Hematopoietic multipotent progenitor cell treated with erythropoietin and hydrocortisone succinate and interleukin-3 and kit ligand, for 15 days (in vitro differentiated cells): ENCODE measurements around the gene AHNAK2.

ENCODE experiments used
- DNase-seq: peaks from one replicate; pipeline ENCODE4 v3.0.0-alpha.2; 2015; ENCODE audit warnings: low spot score

The AHNAK2 gene

DNA sequence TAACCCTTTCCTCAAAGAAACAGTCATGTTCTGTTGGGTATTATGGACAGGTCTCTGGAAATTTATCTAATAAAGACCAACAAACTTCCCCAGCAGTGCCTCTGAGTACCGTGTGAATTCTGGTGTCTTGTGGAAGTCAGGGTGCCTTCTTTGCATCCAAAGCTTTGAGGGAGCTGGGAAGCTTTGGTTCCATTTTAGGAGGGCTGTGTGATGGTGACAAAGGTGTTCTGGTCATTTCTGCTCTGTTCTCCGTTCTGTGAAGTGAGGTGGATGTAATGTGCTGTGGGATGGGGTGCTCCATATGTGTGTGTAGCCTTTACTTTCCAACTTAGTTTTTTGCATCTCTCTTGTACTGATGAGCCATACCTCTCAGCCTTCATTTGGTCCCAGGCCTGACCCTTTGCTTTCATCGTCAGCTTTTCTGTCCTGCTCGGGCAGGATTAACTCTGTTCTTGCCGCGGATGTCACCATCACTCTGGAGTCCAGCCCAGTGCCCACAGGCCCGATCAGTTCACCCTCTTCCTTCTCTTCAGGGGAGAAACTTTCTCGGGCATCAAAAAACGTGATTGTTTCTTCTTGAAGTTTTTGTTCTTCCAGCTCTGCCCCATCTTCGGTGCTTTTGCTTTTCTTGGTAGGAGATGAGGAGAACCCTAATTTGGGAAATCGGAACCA, 40.3 kb downstream of the AHNAK2 start:
- DNase-seq: no peak

- DNase-seq: no peak
These were observed 41.0 kb downstream of the AHNAK2 start for GRCh38 chr14:104937161-104937560.

DNA sequence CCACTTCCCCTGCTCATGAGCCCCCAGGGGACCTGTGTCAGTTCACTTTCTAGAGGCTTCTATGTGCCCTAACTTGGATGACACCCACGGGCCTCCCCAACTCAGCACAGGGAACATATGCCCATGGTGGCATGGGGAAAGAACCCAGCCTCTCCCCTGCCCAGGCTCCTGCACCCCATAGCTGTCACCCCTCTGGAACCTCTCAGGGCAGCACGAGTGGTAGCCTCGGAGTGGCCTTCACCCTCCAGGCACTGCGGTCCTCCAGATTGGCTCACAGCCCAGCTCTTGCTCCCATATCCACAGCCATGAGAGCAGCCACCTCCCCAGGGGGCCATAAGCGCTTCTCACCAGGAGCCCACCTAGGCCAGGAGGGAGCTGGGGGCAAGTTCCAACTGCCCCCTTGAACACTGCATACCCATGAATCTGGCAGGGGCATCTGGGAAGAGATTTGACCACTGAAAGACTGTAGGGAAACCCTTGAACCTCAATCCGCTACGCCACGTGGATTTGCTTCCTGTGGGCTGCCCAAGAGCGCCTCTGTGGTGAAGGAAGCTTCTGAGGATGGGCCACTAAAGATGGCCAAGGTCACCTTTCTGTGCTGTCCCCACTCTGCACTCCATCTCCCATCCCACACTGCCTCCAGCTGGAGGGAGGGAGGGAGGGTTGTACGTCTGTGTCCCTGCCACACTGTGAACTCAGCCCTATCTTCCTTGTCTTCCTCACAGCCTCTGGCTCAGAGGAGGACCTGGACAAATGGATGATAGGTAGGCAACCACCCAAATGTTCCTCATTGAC, 41.6 kb downstream of the AHNAK2 start:
- no peak for DNase-seq

DNA sequence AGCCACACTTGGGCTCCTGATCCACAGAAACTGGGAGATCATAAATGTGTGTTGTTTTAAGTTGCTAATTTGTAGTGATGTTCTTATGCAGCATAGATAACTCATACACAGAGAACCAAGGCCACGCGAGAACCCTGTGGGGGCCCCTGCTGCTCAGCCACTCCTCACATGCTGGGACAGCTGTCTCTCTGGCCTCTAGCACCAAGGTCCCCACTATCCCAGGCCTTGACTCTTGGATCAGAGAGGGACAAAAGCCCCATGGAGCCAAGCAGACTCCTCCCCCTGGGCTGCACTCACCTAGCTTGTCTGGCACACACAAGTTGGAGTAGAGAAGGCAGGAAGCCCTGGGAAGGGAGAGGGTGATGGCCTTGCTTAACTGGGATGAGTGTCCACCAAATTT, 42.2 kb downstream of the AHNAK2 start:
- DNase-seq: no peak

- no peak for DNase-seq
These were observed 43.0 kb downstream of the AHNAK2 start for GRCh38 chr14:104935026-104935650.

- no peak for DNase-seq
These were observed 44.1 kb downstream of the AHNAK2 start for GRCh38 chr14:104933746-104934733.

DNA sequence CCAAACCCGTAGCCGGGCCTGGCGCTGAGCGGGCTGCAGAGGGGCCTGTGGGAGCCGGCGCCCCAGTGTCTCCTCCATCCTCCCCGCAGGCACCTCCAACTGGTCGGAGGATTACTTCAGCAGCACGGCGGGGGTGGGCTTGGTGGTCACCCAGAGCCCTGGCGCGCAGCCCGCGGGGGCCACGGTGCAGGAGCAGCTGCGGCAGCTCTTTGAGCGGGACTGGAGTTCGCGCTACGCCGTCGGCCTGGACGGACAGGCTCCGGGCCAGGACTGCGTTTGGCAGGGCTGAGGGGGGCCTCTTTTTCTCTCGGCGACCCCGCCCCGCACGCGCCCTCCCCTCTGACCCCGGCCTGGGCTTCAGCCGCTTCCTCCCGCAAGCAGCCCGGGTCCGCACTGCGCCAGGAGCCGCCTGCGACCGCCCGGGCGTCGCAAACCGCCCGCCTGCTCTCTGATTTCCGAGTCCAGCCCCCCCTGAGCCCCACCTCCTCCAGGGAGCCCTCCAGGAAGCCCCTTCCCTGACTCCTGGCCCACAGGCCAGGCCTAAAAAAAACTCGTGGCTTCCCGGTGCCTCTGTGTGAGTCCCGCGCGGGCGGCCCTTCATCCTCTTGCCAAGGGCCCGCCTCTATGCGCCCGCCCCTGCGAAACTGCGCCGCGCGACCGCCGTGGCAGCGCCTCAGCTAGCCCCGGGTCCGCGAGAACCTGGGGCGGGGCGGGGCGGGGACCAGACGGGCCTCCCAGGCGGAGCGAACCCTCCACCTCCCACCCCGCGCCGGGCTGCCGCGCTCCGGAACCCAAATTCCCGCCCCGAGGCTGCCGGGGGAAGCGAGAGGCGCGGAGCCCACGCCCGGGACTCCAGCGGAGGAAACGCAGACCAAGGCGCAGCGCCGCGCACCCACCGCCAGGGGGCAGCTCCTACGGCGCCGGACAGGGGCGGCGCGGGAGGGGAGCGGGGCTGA, 45.2 kb downstream of the AHNAK2 start:
- peak; percentile 49 for DNase-seq

- DNase-seq: no peak
These were observed 46.2 kb downstream of the AHNAK2 start for GRCh38 chr14:104931771-104932675.

- DNase-seq: no peak
These were observed 46.8 kb downstream of the AHNAK2 start for GRCh38 chr14:104931304-104931770.

- DNase-seq: no peak
These were observed 47.5 kb downstream of the AHNAK2 start for GRCh38 chr14:104930526-104931303.

GRCh38 chr14:104929268-104930230, 48.6 kb downstream of the AHNAK2 start:
- DNase-seq: no peak

DNA sequence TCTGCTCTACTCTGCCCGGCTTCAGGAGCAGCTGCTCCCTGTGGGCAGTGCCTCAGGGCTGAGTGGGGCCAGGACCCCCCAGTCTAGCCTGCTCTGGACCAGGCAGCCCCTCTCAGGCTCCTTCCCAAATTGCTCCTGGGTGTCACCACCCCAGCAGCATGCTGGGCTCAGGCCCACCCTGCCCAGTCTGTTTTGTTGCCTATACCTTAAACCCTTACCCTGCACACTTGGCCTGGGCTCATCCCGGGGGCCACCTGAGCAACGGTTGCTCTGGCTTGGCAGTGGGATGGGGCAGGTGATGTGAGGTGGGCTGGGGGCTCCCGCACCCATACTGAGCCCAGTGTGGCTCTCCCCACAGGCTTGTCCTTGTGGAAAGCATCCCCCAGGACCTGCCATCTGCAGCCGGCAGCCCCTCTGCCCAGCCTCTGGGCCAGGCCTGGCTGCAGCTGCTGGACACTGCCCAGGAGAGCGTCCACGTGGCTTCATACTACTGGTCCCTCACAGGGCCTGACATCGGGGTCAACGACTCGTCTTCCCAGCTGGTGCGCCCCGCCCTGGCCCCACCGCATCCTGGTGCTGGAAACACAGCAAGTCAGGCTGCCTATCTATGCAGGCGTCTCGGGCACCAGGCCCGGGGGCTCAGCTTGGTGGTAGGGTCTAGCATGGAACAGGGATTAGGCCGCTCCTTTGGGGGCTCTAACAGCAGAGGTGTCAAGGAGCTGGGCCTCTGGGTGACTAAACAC, 49.6 kb downstream of the AHNAK2 start:
- DNase-seq: no peak

DNA sequence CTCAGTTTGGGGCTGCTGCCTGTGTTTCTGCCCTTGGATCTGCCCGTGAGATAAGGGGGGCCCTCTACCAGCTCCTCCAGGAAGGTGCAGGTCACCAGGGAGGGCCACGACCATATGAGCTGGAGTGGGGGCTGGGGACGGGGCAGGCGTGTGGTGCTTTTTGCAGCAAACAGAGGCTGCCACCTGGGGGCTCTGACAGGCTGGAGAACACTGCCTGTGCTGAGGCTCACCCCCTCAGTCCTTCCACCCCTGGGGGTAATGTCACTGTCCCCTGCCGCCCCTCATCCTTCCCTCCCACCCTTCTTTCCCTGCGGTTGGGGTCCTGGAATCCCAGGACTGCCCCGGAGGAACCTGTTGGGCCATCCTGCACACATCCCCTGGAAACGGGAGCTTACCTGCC, 50.3 kb downstream of the AHNAK2 start:
- DNase-seq: no peak

GRCh38 chr14:104927432-104927816, 50.8 kb downstream of the AHNAK2 start:
- DNase-seq: no peak

DNA sequence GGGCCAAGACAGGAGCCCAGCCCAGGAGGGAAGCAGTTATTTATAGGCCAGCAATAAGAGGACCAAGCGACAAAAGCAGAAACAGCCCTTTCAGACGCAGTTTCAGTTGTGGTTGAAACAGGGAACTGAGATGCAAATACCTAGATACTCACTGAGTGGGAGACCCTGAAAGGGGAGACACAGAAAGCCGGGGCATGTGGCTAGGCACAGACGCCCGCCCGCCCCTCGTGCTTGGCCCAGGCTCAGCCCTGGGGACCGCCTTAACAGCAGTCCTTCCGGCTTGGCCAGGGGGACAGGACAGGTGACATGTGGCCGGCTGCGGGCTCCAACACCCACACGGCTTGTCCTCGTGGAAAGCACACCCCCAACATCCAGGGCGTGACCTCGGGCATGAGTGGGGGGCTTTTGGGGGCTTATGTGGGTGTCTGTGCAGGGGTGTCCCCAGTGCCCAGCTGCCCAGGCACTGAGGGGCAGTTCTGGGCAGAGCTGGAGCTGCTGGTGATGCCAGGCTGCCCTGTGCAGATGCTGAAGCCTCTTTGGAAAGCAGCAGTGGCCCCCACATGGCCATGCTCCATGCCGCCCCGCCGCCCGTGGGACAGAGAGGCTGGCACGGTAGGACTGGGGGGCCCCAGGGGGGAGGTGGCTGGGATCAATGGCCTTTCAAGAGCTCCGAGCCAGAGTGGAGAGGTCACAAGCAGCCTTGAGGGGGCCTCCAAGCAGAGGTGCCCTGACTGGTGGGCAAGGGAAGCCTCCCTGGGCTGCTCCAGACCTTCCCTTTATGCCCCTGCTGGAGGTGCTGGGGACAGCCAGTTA, 51.3 kb downstream of the AHNAK2 start:
- no peak for DNase-seq
